ENCODE measurements around the gene SPG7. TPM values are rescaled to one million over a fixed set of nuclear protein-coding genes. Genes with fewer than 3 reads are reported as not detected.

The SPG7 gene
- total RNA-seq, 1 donor from 2014 or later = 184 TPM

- H3K36me3 Mint-ChIP-seq (ENCODE audit: insufficient read depth) = peaks cover 26% of the 10 kb centered on the region
- peaks cover 14% of the 10 kb centered on the region for H3K27me3 Mint-ChIP-seq
- DNase-seq (ENCODE audit: low spot score, unreplicated experiment) = no peak
- H3K27ac Mint-ChIP-seq = no peak overlapping the region
- peaks cover 29% of the 10 kb centered on the region for H3K4me1 Mint-ChIP-seq (ENCODE audit: low read depth)
- H3K9me3 Mint-ChIP-seq (ENCODE audit: low read depth) = no peaks in the 10 kb centered on the region
- TF ChIP-seq CTCF (IDR thresholded peaks at IDR 0.05; ENCODE audit: unreplicated experiment) = no peak
- no peak overlapping the region for H3K4me3 Mint-ChIP-seq (ENCODE audit: low read depth)
These were observed 57.0 kb downstream of the SPG7 start for GRCh38 chr16:89565256-89565505.

GRCh38 chr16:89565506-89566372 is 57.5 kb downstream of the SPG7 start:
- Mint-ChIP-seq H3K27me3 (peaks cover 17% of the 10 kb centered on the region), H3K4me3 (ENCODE audit: low read depth) (no peak overlapping the region), H3K36me3 (ENCODE audit: insufficient read depth) (peaks cover 26% of the 10 kb centered on the region), H3K4me1 (ENCODE audit: low read depth) (peaks cover 29% of the 10 kb centered on the region), H3K9me3 (ENCODE audit: low read depth) (no peaks in the 10 kb centered on the region), H3K27ac (peak overlapping the region; percentile 33)
- peak; percentile 39 for DNase-seq (ENCODE audit: low spot score, unreplicated experiment)
- peak; percentile 69 for TF ChIP-seq CTCF (IDR thresholded peaks at IDR 0.05; ENCODE audit: unreplicated experiment)

GRCh38 chr16:89567656-89568594 is 59.7 kb downstream of the SPG7 start:
- H3K4me3 Mint-ChIP-seq (ENCODE audit: low read depth) = no peak overlapping the region
- H3K36me3 Mint-ChIP-seq (ENCODE audit: insufficient read depth) = peaks cover 10% of the 10 kb centered on the region
- no peak for DNase-seq (ENCODE audit: low spot score, unreplicated experiment)

GRCh38 chr16:89569506-89570341 is 61.5 kb downstream of the SPG7 start:
- TF ChIP-seq CTCF (IDR thresholded peaks at IDR 0.05; ENCODE audit: unreplicated experiment) = no peak
- Mint-ChIP-seq H3K27ac (no peak overlapping the region), H3K27me3 (peaks cover 47% of the 10 kb centered on the region), H3K36me3 (ENCODE audit: insufficient read depth) (peaks cover 2% of the 10 kb centered on the region), H3K9me3 (ENCODE audit: low read depth) (no peaks in the 10 kb centered on the region), H3K4me1 (ENCODE audit: low read depth) (peaks cover 14% of the 10 kb centered on the region), H3K4me3 (ENCODE audit: low read depth) (no peak overlapping the region)
- no peak for DNase-seq (ENCODE audit: low spot score, unreplicated experiment)

More at GRCh38 chr16:89567656-89568594, 59.7 kb downstream of the SPG7 start:
- Mint-ChIP-seq H3K27ac (no peak overlapping the region), H3K9me3 (ENCODE audit: low read depth) (no peaks in the 10 kb centered on the region), H3K27me3 (peaks cover 34% of the 10 kb centered on the region), H3K4me1 (ENCODE audit: low read depth) (peaks cover 20% of the 10 kb centered on the region)
- no peak for TF ChIP-seq CTCF (IDR thresholded peaks at IDR 0.05; ENCODE audit: unreplicated experiment)
